Activated T-cell treated with anti-CD3 and anti-CD28 coated beads, Interleukin-2, amount 50 U/mL, for 48 hours (primary cell): ENCODE measurements around the gene PLCL2.
A peak's percentile ranks its signal among the peaks of the same experiment; 100 is the strongest.
"Not testable (repeated sequence)": the region's sequence is repeated elsewhere in the genome, so short reads cannot be mapped to it uniquely, and the experiment has no call there.

ENCODE experiments used
- DNase-seq, 2 experiments: peaks; one replicate each; pipeline ENCODE4 v3.0.0-alpha.2; 2020

The PLCL2 gene

GRCh38 chr3:17081520-17081919 lies 196.8 kb downstream of the PLCL2 start:
- DNase-seq: no peak

GRCh38 chr3:17087509-17087908 lies 202.8 kb downstream of the PLCL2 start:
- DNase-seq: no peak

DNA sequence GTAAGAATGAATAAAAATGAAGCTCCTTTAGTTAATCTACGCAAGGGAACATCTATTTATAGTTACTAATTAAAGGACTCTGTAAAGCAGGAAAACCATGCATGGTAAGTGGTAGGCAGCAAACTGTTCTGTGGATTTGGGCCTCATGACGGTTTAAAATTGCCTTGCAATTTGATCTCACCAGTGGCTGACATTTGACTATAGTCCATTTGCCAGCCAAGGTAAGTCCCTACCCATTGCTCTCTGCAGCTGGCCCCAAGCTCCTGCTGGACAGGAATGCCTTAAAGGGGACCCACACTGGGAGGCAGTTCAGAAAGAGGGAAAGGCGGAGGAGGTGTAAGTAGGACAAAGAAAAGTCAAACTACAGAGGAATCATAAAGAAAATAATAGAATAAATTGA lies 203.3 kb downstream of the PLCL2 start:
- no peak for DNase-seq

DNA sequence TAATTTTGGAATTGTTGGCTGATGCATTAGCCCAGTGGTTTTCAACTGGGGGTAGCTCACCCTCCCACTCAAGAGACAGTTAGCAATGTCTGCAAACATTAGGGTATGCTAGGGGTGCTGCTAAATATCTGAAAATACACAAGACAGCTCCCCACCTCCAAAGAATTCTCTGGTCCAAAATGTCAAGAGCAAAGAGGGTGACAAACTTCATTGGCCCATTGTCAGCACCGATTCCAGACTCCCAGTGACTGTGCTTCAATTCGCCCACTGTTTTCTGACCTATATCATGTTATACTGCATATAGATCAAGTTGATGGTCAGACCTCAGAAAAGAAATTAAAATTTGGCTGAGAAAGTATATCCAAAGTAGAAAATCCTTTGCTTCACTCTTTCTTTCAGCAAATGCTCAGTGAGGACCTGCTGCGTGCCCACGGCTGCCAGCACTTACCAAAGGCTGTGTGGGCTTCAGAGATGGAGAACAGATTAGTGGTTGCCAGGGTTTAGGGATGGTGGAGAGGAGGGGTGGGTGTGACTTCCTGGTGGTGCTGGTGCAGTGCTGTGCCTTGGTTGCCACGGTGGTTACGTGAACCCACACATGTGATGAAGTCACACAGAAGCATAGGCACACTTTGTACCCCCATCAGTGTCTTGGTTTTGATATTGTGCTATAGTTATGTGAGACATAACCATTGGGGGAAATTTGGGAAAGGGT lies 204.0 kb downstream of the PLCL2 start:
- peak; percentile 31 to 55 for DNase-seq

- DNase-seq: no peak
Observed at GRCh38 chr3:17089314-17089700, 204.6 kb downstream of the PLCL2 start.

DNA sequence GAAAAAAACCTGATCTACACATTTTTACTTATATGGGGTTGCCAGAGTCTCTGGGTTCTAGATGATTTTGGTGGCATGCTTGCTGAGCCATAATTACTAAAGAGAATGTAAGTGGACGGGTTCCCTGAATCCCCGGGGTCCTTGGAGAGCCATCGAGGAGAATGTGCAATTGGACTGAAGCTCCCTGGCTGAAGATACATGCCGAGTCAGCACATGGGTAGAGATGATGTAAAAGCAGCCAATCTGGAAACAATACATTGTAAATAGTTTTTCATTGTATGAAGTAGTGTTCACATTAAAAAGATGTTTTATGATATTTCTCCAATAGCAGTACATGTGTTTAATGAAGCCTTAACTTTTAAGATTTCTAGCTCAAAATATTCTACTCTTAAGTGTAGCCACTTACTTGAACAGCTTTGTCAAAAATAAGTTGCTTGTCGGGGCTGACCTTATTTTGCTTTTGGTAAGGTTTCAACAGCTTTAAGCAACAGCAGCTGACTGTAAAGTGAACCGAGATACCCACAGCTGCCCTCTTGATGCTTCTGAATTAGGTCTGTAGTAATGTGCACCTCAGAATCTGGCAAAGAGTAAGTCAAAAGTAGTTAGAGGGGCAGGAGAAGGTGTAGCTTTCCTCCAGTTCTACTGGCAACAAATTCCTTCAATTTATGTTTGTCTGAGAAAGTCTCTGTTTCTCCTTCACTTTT lies 205.7 kb downstream of the PLCL2 start:
- DNase-seq: no peak

DNA sequence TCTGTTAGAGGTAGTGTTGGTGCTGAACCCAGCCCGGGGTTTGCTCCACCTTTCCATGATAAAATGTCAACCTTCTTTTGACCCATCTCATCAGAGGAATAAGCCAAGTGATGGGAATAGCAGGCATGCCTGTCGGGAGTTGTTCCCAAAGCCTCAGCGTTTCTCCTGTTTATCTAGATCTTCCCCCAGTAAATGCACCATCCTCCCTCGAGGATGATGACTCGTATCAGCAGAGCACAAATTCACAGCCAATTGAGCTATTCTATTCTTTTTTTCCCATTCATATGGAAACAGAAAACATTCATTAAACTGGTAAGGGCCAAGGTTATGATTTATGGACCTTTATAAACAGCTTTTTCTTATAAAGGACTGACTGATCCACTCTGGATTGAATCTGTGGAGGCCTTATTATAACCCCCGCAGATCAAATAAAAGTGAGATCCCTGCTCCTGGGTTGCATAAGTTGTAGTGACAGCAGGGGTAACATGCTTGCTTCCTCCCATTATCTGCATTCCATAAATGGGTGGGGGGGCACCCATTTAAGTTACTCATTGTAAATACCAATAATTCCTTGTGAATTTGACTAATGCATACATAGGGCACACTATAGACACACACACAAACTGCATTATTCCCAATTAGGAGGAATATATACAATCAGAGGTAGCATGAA lies 207.3 kb downstream of the PLCL2 start:
- no peak for DNase-seq

- no peak for DNase-seq
Observed at GRCh38 chr3:17092583-17092933, 207.8 kb downstream of the PLCL2 start.

GRCh38 chr3:17094551-17094950 lies 209.8 kb downstream of the PLCL2 start:
- no peak for DNase-seq

- no peak for DNase-seq
Observed at GRCh38 chr3:17103579-17103978, 218.8 kb downstream of the PLCL2 start.

DNA sequence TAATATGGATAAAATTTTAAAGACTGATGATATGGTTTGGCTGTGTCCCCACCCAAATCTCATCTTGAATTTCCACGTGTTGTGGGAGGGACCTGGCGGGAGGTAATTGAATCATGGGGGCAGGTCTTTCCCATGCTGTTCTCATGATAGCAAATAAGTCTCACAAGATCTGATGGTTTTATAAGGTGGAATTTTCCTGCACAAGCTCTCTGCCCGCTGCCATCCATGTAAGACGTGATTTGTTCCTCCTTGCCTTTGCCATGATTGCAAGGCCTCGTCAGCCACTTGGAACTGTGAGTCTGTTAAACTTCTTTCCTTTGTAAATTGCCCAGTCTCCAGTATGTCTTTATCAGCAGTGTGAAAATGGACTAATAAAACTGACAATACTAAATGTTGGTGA lies 222.0 kb downstream of the PLCL2 start:
- not testable (repeated sequence) for DNase-seq

DNA sequence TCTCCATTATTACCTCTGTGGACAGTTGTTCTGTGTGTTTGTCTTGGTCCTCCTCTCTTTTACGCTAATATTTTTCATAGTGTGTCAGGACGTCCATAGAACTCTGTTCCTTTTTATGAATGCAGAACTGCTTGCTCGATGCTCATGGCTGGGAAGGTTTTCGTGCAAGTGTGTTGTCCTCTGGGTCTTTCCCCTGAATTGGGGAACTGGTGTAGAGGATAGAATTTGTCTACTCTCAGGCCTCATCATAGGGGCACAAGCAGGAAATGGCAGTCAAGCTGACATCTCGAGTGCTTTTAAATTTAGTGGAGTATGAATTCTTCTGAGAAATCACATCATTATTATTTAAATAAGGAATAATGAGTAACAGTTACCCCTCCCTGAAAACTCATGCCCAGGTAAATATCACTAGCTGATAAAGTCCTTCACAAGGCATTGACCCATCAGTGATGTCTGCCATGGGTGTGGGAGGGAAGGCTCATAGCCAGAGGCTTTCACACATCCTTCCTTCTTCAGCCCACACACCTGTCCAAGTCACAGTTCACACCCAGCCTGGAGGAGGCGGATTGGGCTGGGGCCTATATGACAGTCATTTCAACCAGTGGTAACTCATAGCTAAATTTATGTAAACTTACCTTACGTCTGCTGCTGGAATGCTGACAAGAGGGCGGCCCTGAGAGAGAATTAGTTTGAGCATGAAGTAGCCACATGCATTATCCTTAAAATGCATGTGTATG lies 226.1 kb downstream of the PLCL2 start:
- DNase-seq: peak in 1 of 2 experiments; percentile 34

DNA sequence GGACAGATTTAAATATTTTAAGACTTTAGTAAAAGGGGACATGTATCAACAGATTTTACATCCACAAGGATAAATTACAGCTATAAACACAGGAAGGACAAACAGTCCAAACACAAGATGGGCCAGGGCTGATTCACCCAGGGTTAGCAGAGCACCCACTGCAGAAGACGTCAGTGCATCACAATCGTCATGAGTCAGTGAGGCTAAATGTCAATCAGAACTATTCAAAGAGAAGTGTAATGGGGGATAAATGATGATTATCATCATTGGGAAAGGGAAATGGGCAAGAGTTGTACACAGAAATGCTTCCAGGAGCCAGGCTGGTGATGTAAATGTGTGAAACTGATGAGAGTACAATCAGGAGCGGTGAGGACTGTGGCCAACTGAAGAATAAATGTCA lies 226.8 kb downstream of the PLCL2 start:
- DNase-seq: no peak

GRCh38 chr3:17115186-17115585 lies 230.4 kb downstream of the PLCL2 start:
- DNase-seq: no peak

DNA sequence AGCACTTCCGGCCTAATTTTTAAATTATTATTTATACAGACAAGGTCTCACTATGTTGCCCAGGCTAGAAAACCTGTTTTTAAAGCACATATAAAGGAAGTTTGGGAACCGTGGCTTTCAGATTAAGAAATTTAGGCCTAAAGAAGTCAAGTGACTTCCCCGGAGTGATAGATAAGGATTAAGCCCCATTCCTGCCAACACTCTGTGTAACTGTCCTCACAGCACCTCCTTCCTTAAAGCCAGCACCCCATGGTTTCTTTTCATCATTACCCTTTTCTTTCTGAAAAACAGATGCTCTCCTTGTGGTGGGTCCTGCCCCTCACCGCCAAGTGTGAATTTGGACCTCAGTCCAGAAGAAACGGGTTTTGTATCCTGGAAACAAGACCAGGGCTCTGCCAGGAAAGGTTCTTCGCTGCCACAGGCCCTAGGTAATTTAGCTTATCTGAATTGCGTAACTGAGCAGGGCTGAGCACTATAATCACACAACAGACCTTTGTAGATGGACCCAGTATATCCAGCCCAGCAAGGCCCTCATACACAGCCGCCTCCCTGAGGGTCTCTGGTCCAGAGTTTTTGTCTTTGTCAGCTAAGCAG lies 231.3 kb downstream of the PLCL2 start:
- no peak for DNase-seq

- DNase-seq: no peak
Observed at GRCh38 chr3:17118771-17119170, 234.0 kb downstream of the PLCL2 start.

DNA sequence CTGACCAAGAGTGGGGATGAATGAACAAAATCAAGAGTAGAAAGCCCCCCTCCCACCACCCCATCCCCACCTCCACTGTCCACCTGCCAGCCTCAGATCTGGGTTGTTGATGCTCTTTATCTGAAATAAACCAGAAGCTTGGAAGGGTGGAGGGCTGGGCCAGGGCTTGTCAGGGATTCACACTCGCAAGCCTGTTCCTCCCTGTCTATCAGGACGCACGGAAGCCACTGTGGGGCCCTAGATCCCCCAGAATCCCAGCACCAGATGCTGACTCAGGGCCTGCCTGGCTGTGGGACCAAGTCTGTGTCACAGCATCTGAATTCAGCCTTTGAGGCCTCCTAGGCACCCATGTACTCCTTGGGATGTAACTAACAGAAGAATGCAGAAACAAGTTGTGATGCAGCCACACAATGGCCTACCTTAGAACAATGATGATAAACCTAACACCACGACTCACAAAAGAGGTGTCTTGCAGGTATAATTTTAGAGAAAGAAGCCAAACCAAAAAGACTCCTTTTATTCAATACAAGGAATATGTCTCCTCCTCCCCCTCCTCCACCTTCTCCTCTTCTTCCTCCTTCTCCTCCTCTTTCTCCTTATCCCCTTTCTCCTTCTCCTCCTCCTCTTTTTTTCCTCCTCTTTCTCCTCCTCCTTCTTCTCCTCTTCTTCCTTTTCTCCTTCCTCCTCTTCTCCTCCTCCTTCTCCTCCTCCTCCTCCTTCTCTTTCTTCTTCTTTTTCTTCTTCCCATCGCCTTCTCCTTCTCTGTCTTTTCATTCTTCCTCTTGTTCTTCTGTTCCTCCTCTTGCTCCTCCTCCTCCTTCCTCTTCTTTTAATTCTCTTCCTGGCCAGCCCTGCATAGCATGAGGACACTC lies 234.7 kb downstream of the PLCL2 start:
- DNase-seq: no peak

- DNase-seq: no peak
Observed at GRCh38 chr3:17120115-17120514, 235.4 kb downstream of the PLCL2 start.

DNA sequence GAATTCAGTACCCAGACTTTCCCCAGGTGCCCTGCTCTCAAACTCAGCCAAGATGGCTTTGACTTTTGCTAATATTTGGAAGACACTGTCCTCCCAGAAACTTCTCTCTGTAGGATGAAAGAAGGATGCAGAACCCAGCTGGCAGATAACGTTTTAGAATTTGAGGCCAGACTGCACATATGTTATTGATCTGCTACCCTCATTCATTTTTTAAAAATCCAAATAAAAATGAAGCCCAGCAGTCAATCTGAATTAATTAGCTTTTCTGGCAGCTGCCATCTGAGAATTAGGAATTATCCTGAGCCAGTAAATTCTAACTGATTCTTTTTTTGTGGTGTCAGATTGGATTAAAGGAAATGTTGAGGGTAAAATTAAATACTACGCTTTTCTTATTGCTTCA lies 236.6 kb downstream of the PLCL2 start:
- no peak for DNase-seq

DNA sequence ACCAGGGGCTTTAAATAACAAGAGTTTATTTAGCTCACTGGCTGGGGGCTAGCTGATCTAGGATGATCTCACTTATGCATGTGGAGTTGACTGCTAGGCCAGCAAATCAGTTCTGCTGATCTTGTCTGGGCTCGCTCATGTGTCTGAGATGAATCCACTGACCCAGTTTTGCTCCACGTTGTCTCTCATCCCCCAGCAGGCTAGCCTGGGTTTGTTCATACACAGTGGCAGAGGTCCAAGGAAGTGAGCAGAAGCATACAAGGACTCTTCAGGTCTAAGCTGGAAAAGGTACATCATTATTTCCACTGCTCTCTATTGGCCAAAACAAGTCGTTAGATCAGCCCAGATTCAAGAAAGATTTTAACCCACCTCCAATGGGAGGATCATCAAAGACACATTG lies 238.0 kb downstream of the PLCL2 start:
- DNase-seq: no peak

- DNase-seq: no peak
Observed at GRCh38 chr3:17125738-17126442, 241.1 kb downstream of the PLCL2 start.
